IMR-90 (cell line): ENCODE data around the gene SUV39H1. TPM values are rescaled to one million over a fixed set of nuclear protein-coding genes. Genes with fewer than 3 reads are reported as not detected.

ENCODE experiments used
- ATAC-seq: fragments of 200-7000 bp; cut with Tn5 transposase; 2 replicates; pipeline ENCODE4 v1.9.1; 2020; ENCODE audit warnings: low read depth, mild to moderate bottlenecking, moderate library complexity
- BruUV-seq: library from RNA; stranded (reverse); fragments of 400-500 nt; replicated peaks from 2 replicates; lab custom pipeline; 2021; lab: Mats Ljungman, UMichigan
- CTCF ChIA-PET: fragments of 300-600 bp; formaldehyde crosslinking; extraction: SDS; loops from one replicate; lab custom pipeline; 2021; ENCODE audit warnings: antibody characterized with exemption; lab: Yijun Ruan, JAX
- POLR2A ChIA-PET: fragments of 300-600 bp; sonication (Branson Sonifier 250); formaldehyde crosslinking; loops from one replicate; lab custom pipeline; 2022; ENCODE audit warnings: antibody characterized with exemption; ENCODE audit not compliant: unreplicated experiment; lab: Charles Lee
- DNase-seq: peaks from one replicate; pipeline ENCODE4 v3.0.0; 2013
- H2AFZ ChIP-seq: replicated peaks from 2 replicates; pipeline ENCODE3; 2013; ENCODE audit warnings: low read length, mild to moderate bottlenecking; ENCODE audit not compliant: poor library complexity
- H2AK5ac ChIP-seq: 2 replicates; pipeline ENCODE4 v1.6.1; 2013; ENCODE audit warnings: low read depth, low read length, inconsistent platforms
- H2AK9ac ChIP-seq: replicated peaks from 2 replicates; pipeline ENCODE3; 2013; ENCODE audit warnings: mild to moderate bottlenecking, low read depth, low read length, moderate library complexity; ENCODE audit not compliant: poor library complexity
- H2BK120ac ChIP-seq: 2 replicates; pipeline ENCODE4 v1.6.1; 2013; ENCODE audit warnings: low read depth, low read length, inconsistent platforms
- H2BK15ac ChIP-seq: 3 replicates; pipeline ENCODE4 v1.6.1; 2013; ENCODE audit warnings: low read depth, low read length, inconsistent platforms
- H2BK20ac ChIP-seq: 2 replicates; pipeline ENCODE4 v1.6.1; 2013; ENCODE audit warnings: low read depth, mild to moderate bottlenecking, inconsistent platforms, low read length, moderate library complexity
- H2BK5ac ChIP-seq: 2 replicates; pipeline ENCODE4 v1.6.1; 2013; ENCODE audit warnings: mild to moderate bottlenecking, low read depth, low read length, inconsistent platforms; ENCODE audit not compliant: poor library complexity, severe bottlenecking
- H3K14ac ChIP-seq: replicated peaks from 2 replicates; pipeline ENCODE4 v1.6.1; 2013; ENCODE audit warnings: low read depth, low read length, inconsistent platforms
- H3K18ac ChIP-seq: 2 replicates; pipeline ENCODE4 v1.6.1; 2013; ENCODE audit warnings: low read depth, low read length, control low read depth
- H3K23ac ChIP-seq: 2 replicates; pipeline ENCODE4 v1.6.1; 2013; ENCODE audit warnings: low read depth, low read length, inconsistent platforms
- H3K27ac ChIP-seq: 2 replicates; pipeline ENCODE4 v1.5.1; 2013; ENCODE audit warnings: mild to moderate bottlenecking, control low read depth, low read length; ENCODE audit not compliant: insufficient read depth
- H3K27me3 ChIP-seq: 2 replicates; pipeline ENCODE4 v1.6.1; 2013; ENCODE audit warnings: low read length; ENCODE audit not compliant: control insufficient read depth, insufficient read depth
- H3K36me3 ChIP-seq: 2 replicates; pipeline ENCODE4 v1.6.1; 2013; ENCODE audit warnings: low read length, mixed read lengths; ENCODE audit not compliant: control insufficient read depth, insufficient read depth
- H3K4ac ChIP-seq: 2 replicates; pipeline ENCODE4 v1.6.1; 2013; ENCODE audit warnings: low read depth, low read length, inconsistent platforms
- H3K4me1 ChIP-seq: 2 replicates; pipeline ENCODE4 v1.6.1; 2013; ENCODE audit warnings: low read length, mixed read lengths; ENCODE audit not compliant: control insufficient read depth, insufficient read depth
- H3K4me2 ChIP-seq: 2 replicates; pipeline ENCODE4 v1.6.1; 2013; ENCODE audit warnings: low read depth, mild to moderate bottlenecking, control low read depth, low read length, moderate library complexity
- H3K4me3 ChIP-seq: 2 replicates; pipeline ENCODE4 v1.5.1; 2013; ENCODE audit warnings: low read depth, mild to moderate bottlenecking, control low read depth, low read length, moderate library complexity; ENCODE audit not compliant: insufficient read depth
- H3K56ac ChIP-seq: 2 replicates; pipeline ENCODE4 v1.6.1; 2013; ENCODE audit warnings: low read length, inconsistent platforms; ENCODE audit not compliant: insufficient read depth; ENCODE audit errors: extremely low read depth
- H3K79me1 ChIP-seq, 2 experiments: 2 replicates each; pipeline ENCODE4 v1.6.1; 2013; ENCODE audit warnings: low read length in 2 of 2, inconsistent platforms in 1 of 2, low read depth in 1 of 2
- H3K9ac ChIP-seq: 2 replicates; pipeline ENCODE4 v1.6.1; 2013; ENCODE audit warnings: low read depth, low read length, control low read depth
- H3K9me1 ChIP-seq: 2 replicates; pipeline ENCODE4 v1.6.1; 2013; ENCODE audit warnings: low read length, inconsistent platforms; ENCODE audit not compliant: insufficient read depth
- H3K9me3 ChIP-seq: 2 replicates; pipeline ENCODE4 v1.6.1; 2013; ENCODE audit warnings: low read length; ENCODE audit not compliant: control insufficient read depth, insufficient read depth
- H4K20me1 ChIP-seq: 2 replicates; pipeline ENCODE4 v1.6.1; 2013; ENCODE audit warnings: low read length, inconsistent platforms; ENCODE audit not compliant: insufficient read depth
- H4K5ac ChIP-seq: 2 replicates; pipeline ENCODE4 v1.6.1; 2013; ENCODE audit warnings: mild to moderate bottlenecking, low read depth, low read length, control low read depth
- H4K8ac ChIP-seq, 2 experiments: 2 replicates each; pipeline ENCODE4 v1.6.1; 2013; ENCODE audit warnings: low read depth in 2 of 2, low read length in 2 of 2, control low read depth in 1 of 2, inconsistent platforms in 1 of 2
- H4K91ac ChIP-seq: 2 replicates; pipeline ENCODE4 v1.6.1; 2013; ENCODE audit warnings: low read depth, low read length, inconsistent platforms; ENCODE audit not compliant: insufficient read depth
- CEBPB ChIP-seq: IDR thresholded peaks from 2 replicates; pipeline ENCODE4 v1.6.1; 2012; ENCODE audit warnings: low read depth, low read length, improper control_type of control experiment
- CHD1 ChIP-seq: IDR thresholded peaks from 2 replicates; pipeline ENCODE4 v1.6.1; 2012; ENCODE audit warnings: low read depth, low read length, improper control_type of control experiment
- CTCF ChIP-seq: conservative IDR thresholded peaks from 2 replicates; pipeline ENCODE4 v1.5.1; 2012; ENCODE audit warnings: mild to moderate bottlenecking, low read depth, low read length, improper control_type of control experiment
- ELK1 ChIP-seq: fragments of 150-350 bp; IDR thresholded peaks from 2 replicates; pipeline ENCODE4 v1.6.1; 2016; ENCODE audit warnings: low read depth, mild to moderate bottlenecking, low read length, moderate library complexity, borderline replicate concordance
- FOS ChIP-seq: fragments of 150-350 bp; IDR thresholded peaks from 2 replicates; pipeline ENCODE4 v1.6.1; 2016; ENCODE audit warnings: low read depth, low read length
- MAFK ChIP-seq: IDR thresholded peaks from 2 replicates; pipeline ENCODE4 v1.6.1; 2012; ENCODE audit warnings: low read depth, low read length, improper control_type of control experiment
- MAZ ChIP-seq: IDR thresholded peaks from 2 replicates; pipeline ENCODE4 v1.6.1; 2012; ENCODE audit warnings: low read depth, mild to moderate bottlenecking, low read length, improper control_type of control experiment, moderate library complexity, borderline replicate concordance
- MXI1 ChIP-seq: IDR thresholded peaks from 2 replicates; pipeline ENCODE4 v1.6.1; 2012; ENCODE audit warnings: low read depth, mild to moderate bottlenecking, low read length, moderate library complexity, borderline replicate concordance
- NFE2L2 ChIP-seq: fragments of 150-350 bp; IDR thresholded peaks from 2 replicates; pipeline ENCODE4 v1.6.1; 2016; ENCODE audit warnings: low read depth, mild to moderate bottlenecking, low read length
- POLR2A ChIP-seq: IDR thresholded peaks from 2 replicates; pipeline ENCODE4 v1.6.1; 2012; ENCODE audit warnings: mild to moderate bottlenecking, low read depth, low read length
- RAD21 ChIP-seq: IDR thresholded peaks from 2 replicates; pipeline ENCODE4 v1.6.1; 2012; ENCODE audit warnings: low read length, improper control_type of control experiment
- RCOR1 ChIP-seq: IDR thresholded peaks from 2 replicates; pipeline ENCODE4 v1.6.1; 2012; ENCODE audit warnings: mild to moderate bottlenecking, low read length, improper control_type of control experiment; ENCODE audit not compliant: insufficient replicate concordance
- RFX5 ChIP-seq: IDR thresholded peaks from 2 replicates; pipeline ENCODE4 v1.8.0; 2012; ENCODE audit warnings: low read depth, mild to moderate bottlenecking, low read length, moderate library complexity
- SMC3 ChIP-seq: fragments of 150-350 bp; IDR thresholded peaks from 2 replicates; pipeline ENCODE4 v1.6.1; 2016; ENCODE audit warnings: low read depth, mild to moderate bottlenecking, antibody characterized with exemption, low read length, moderate library complexity
- USF2 ChIP-seq: fragments of 150-350 bp; IDR thresholded peaks from 2 replicates; pipeline ENCODE4 v1.6.1; 2017; ENCODE audit warnings: mild to moderate bottlenecking, antibody characterized with exemption, low read length, low read depth
- WGBS, 2 experiments: methylation state at CpG; one replicate each; pipeline versions ENCODE4 v1.1.5 to v1.1.7; 2013; ENCODE audit warnings: missing lambda C conversion rate in 2 of 2; ENCODE audit not compliant: insufficient read length in 1 of 2; ENCODE audit errors: extremely low coverage in 2 of 2; 5-methylcytosine and 5-hydroxymethylcytosine counted together
- dilution Hi-C: fragments of 300-500 bp; cut with HindIII; formaldehyde crosslinking; loops from one replicate; pipeline ENCODE4 v1.14.3; 2018; ENCODE audit warnings: low sequenced_read_pairs; ENCODE audit not compliant: unreplicated experiment
- in situ Hi-C: fragments of 300-500 bp; cut with MboI; formaldehyde crosslinking; loops from 3 replicates; pipeline ENCODE4 v1.14.3; 2019; ENCODE audit warnings: low sequenced_read_pairs, inconsistent platforms, mixed read lengths
- intact Hi-C: fragments of 100-400 bp; cut with micrococcal nuclease; formaldehyde crosslinking; loops from 2 replicates; pipeline ENCODE4 v1.10.0; 2022
- polyA plus RNA-seq, 3 experiments: library from polyadenylated mRNA; depleted of rRNA; stranded (reverse); fragments of >200 nt; gene quantifications; 2 replicates each; pipeline ENCODE4 v1.2.3, GENCODE V29; 2012; ENCODE audit warnings: low replicate concordance in 1 of 3
- total RNA-seq: library from RNA; depleted of rRNA; stranded (reverse); fragments of >200 nt; gene quantifications from 2 replicates; pipeline ENCODE4 v1.2.3, GENCODE V29; 2012

SUV39H1 gene
- total and polyA plus RNA-seq, 2 of the 4 experiments (the other 2 are of a cell fraction), result 6.6 to 8.6 TPM

GRCh38 chrX:48714573-48714972 lies 18.0 kb downstream of the SUV39H1 start:
- Histone ChIP-seq H4K20me1 (no peaks in the 10 kb centered on the region), H3K27ac (no peak overlapping the region), H3K4ac (no peak overlapping the region), H3K18ac (no peak overlapping the region), H3K56ac (no peak overlapping the region), H2BK120ac (no peak overlapping the region), H2AK5ac (no peak overlapping the region), H4K5ac (no peak overlapping the region), H3K36me3 (no peaks in the 10 kb centered on the region), H3K4me1 (0 out of 2 replicates have a peak, but pooled peaks cover 2% of the 10 kb centered on the region), H3K9me1 (no peaks in the 10 kb centered on the region), H3K23ac (no peak overlapping the region), H2BK15ac (no peak overlapping the region), H3K9me3 (peaks cover 2% of the 10 kb centered on the region; the same call in 1 of the 2 replicates), H4K8ac (no peak overlapping the region), H3K27me3 (no peaks in the 10 kb centered on the region; the same call in 1 of the 2 replicates), H3K9ac (no peak overlapping the region), H2AK9ac (no peak overlapping the region), H3K4me2 (no peak overlapping the region), H4K91ac (no peak overlapping the region), H2AFZ (no peak overlapping the region), H3K14ac (no peak overlapping the region), H2BK20ac (no peak overlapping the region), H3K4me3 (no peak overlapping the region), H2BK5ac (no peak overlapping the region), H3K79me1 (no peaks in the 10 kb centered on the region)
- 20% methylated on average over 1 of the region's 5 CpGs; no CpG with 5 or more reads in 1 of the 2 experiments for WGBS, 2 experiments
- ChIA-PET CTCF (no interaction called here), POLR2A (no interaction called here)
- in situ Hi-C loops, result no loop called here
- dilution Hi-C loops, result no loop called here
- TF ChIP-seq USF2 (no peak), MXI1 (no peak), ELK1 (no peak), RFX5 (no peak), CEBPB (no peak), NFE2L2 (no peak), CHD1 (no peak), CTCF (no peak), FOS (no peak), POLR2A (no peak), SMC3 (no peak), MAZ (no peak), MAFK (no peak), RAD21 (no peak), RCOR1 (no peak)
- peak; percentile 17 for DNase-seq
- ATAC-seq, result no peak
- intact Hi-C loops, result no loop called here
- BruUV-seq, result no TSS peak
